ENCODE data around the gene IL17RD. TPM values are rescaled to one million over a fixed set of nuclear protein-coding genes. Genes with fewer than 3 reads are reported as not detected.

The IL17RD gene
- polyA plus RNA-seq, 1 experiment, result 0.60 TPM

GRCh38 chr3:57077630-57078343 is 87.4 kb downstream of the IL17RD start:
- Histone ChIP-seq H3K27me3 (ENCODE audit: control insufficient read depth, insufficient read depth, low read length) (peaks cover 10% of the 10 kb centered on the region), H3K4me3 (ENCODE audit: low read depth, low read length) (peak overlapping the region; percentile 67), H3K36me3 (ENCODE audit: control insufficient read depth, insufficient read depth, low read length) (no peaks in the 10 kb centered on the region)
- no peak for DNase-seq (ENCODE audit: low read depth)
- no peak for TF ChIP-seq CTCF (IDR thresholded peaks at IDR 0.05; ENCODE audit: insufficient read depth, low read depth, low read length)
- CTCF ChIA-PET, result interaction anchor here (0.8 to 1.3 kb wide), 7 partner anchors 11 to 82 kb away, joined by 3 to 7 read pairs (median 3); no protein-coding TSS in a partner anchor
- POLR2A ChIA-PET, result interaction anchor here (0.7 kb wide), 1 partner anchor 88 kb away, joined by 3 read pairs; no protein-coding TSS in a partner anchor

- DNase-seq (ENCODE audit: low read depth), result no peak
- POLR2A ChIA-PET, result no interaction called here
- no peaks in the 10 kb centered on the region for H3K36me3 ChIP-seq (ENCODE audit: control insufficient read depth, insufficient read depth, low read length)
Observed at GRCh38 chr3:57076422-57076951, 88.7 kb downstream of the IL17RD start.

GRCh38 chr3:57074135-57074534 is 91.0 kb downstream of the IL17RD start:
- POLR2A ChIA-PET, result no interaction called here
- peaks cover 8% of the 10 kb centered on the region for H3K27me3 ChIP-seq (ENCODE audit: control insufficient read depth, insufficient read depth, low read length)
- DNase-seq (ENCODE audit: low read depth), result no peak
- CTCF ChIA-PET, result no interaction called here
- no peak for TF ChIP-seq CTCF (IDR thresholded peaks at IDR 0.05; ENCODE audit: insufficient read depth, low read depth, low read length)
- no peak overlapping the region for H3K4me3 ChIP-seq (ENCODE audit: low read depth, low read length)
- H3K36me3 ChIP-seq (ENCODE audit: control insufficient read depth, insufficient read depth, low read length), result no peaks in the 10 kb centered on the region

More at GRCh38 chr3:57076422-57076951, 88.7 kb downstream of the IL17RD start:
- CTCF ChIA-PET, result interaction anchor here (0.6 kb wide), 1 partner anchor 23 kb away, joined by 3 read pairs; no protein-coding TSS in a partner anchor
- H3K4me3 ChIP-seq (ENCODE audit: low read depth, low read length), result no peak overlapping the region
- H3K27me3 ChIP-seq (ENCODE audit: control insufficient read depth, insufficient read depth, low read length), result peaks cover 10% of the 10 kb centered on the region
- no peak for TF ChIP-seq CTCF (IDR thresholded peaks at IDR 0.05; ENCODE audit: insufficient read depth, low read depth, low read length)

- H3K36me3 ChIP-seq (ENCODE audit: control insufficient read depth, insufficient read depth, low read length), result no peaks in the 10 kb centered on the region
- H3K27me3 ChIP-seq (ENCODE audit: control insufficient read depth, insufficient read depth, low read length), result peaks cover 8% of the 10 kb centered on the region
- DNase-seq (ENCODE audit: low read depth), result no peak
- no peak overlapping the region for H3K4me3 ChIP-seq (ENCODE audit: low read depth, low read length)
- ChIA-PET POLR2A (no interaction called here), CTCF (interaction anchor here (0.6 kb wide), 1 partner anchor 78 kb away, joined by 3 read pairs; no protein-coding TSS in a partner anchor)
- TF ChIP-seq CTCF (IDR thresholded peaks at IDR 0.05; ENCODE audit: insufficient read depth, low read depth, low read length), result no peak
Observed at GRCh38 chr3:57073628-57074027, 91.5 kb downstream of the IL17RD start.

- no peak for DNase-seq (ENCODE audit: low read depth)
- H3K36me3 ChIP-seq (ENCODE audit: control insufficient read depth, insufficient read depth, low read length), result no peaks in the 10 kb centered on the region
- no peak for TF ChIP-seq CTCF (IDR thresholded peaks at IDR 0.05; ENCODE audit: insufficient read depth, low read depth, low read length)
- ChIA-PET POLR2A (no interaction called here), CTCF (interaction anchor here (0.6 to 1.7 kb wide), 2 partner anchors 11 to 40 kb away, joined by 3 read pairs; no protein-coding TSS in a partner anchor)
- H3K4me3 ChIP-seq (ENCODE audit: low read depth, low read length), result no peak overlapping the region
- H3K27me3 ChIP-seq (ENCODE audit: control insufficient read depth, insufficient read depth, low read length), result no peaks in the 10 kb centered on the region
Observed at GRCh38 chr3:57069503-57069902, 95.7 kb downstream of the IL17RD start.

Measured in BJ (cell line).